ENCODE results near the gene UTY.

The UTY gene

GRCh38 chrY:13445566-13445965 is 34.3 kb downstream of the UTY start:
- no peak overlapping the region for H3K27ac ChIP-seq (ENCODE audit: low read depth, low read length, severe bottlenecking)
- H3K36me3 ChIP-seq (ENCODE audit: control insufficient read depth, insufficient read depth, low read length) = peaks cover 18% of the 10 kb centered on the region
- H3K9me3 ChIP-seq (ENCODE audit: control insufficient read depth, low read length) = no peaks in the 10 kb centered on the region
- no peak overlapping the region for H3K4me3 ChIP-seq (ENCODE audit: extremely low read depth, insufficient read depth, low read length, poor library complexity, severe bottlenecking)
- WGBS, 2 experiments (ENCODE audit: insufficient coverage in 2 of 2) = no CpG with 5 or more reads among the region's 1 CpG
- H3K4me1 ChIP-seq (ENCODE audit: control insufficient read depth, insufficient read depth, low read length, poor library complexity, severe bottlenecking) = peaks cover 6% of the 10 kb centered on the region

GRCh38 chrY:13443146-13443545 is 36.7 kb downstream of the UTY start:
- Histone ChIP-seq H3K4me1 (ENCODE audit: control insufficient read depth, insufficient read depth, low read length, poor library complexity, severe bottlenecking) (peaks cover 6% of the 10 kb centered on the region), H3K27ac (ENCODE audit: low read depth, low read length, severe bottlenecking) (peak overlapping the region; percentile 75), H3K4me3 (ENCODE audit: extremely low read depth, insufficient read depth, low read length, poor library complexity, severe bottlenecking) (no peak overlapping the region), H3K9me3 (ENCODE audit: control insufficient read depth, low read length) (no peaks in the 10 kb centered on the region), H3K36me3 (ENCODE audit: control insufficient read depth, insufficient read depth, low read length) (peaks cover 22% of the 10 kb centered on the region)
- 80 to 83% methylated on average over 1 to 2 of the region's 7 CpGs for WGBS, 2 experiments (ENCODE audit: insufficient coverage in 2 of 2)

DNA sequence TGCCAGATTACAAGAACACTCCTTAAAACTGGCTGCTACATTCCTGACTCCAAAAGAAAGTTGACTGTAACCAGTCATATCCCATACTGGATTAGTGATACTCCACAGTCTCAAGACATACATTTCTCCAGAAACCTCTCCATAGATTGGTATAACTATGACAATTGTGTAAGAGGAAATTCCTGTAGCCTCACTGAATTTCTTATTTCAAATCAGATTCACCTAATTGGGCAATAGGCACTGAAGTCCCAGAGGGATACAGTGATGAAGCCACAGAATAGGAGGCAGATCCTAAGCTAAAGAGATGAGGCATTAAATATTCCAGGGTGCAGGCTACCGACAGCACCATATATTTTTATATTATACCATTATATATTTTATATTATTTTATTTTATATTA is 39.0 kb downstream of the UTY start:
- WGBS, 2 experiments (ENCODE audit: insufficient coverage in 2 of 2) = no CpG with 5 or more reads among the region's 1 CpG
- H3K4me1 ChIP-seq (ENCODE audit: control insufficient read depth, insufficient read depth, low read length, poor library complexity, severe bottlenecking) = peaks cover 7% of the 10 kb centered on the region
- no peaks in the 10 kb centered on the region for H3K9me3 ChIP-seq (ENCODE audit: control insufficient read depth, low read length)
- H3K36me3 ChIP-seq (ENCODE audit: control insufficient read depth, insufficient read depth, low read length) = peaks cover 17% of the 10 kb centered on the region
- H3K27ac ChIP-seq (ENCODE audit: low read depth, low read length, severe bottlenecking) = no peak overlapping the region
- no peak overlapping the region for H3K4me3 ChIP-seq (ENCODE audit: extremely low read depth, insufficient read depth, low read length, poor library complexity, severe bottlenecking)

DNA sequence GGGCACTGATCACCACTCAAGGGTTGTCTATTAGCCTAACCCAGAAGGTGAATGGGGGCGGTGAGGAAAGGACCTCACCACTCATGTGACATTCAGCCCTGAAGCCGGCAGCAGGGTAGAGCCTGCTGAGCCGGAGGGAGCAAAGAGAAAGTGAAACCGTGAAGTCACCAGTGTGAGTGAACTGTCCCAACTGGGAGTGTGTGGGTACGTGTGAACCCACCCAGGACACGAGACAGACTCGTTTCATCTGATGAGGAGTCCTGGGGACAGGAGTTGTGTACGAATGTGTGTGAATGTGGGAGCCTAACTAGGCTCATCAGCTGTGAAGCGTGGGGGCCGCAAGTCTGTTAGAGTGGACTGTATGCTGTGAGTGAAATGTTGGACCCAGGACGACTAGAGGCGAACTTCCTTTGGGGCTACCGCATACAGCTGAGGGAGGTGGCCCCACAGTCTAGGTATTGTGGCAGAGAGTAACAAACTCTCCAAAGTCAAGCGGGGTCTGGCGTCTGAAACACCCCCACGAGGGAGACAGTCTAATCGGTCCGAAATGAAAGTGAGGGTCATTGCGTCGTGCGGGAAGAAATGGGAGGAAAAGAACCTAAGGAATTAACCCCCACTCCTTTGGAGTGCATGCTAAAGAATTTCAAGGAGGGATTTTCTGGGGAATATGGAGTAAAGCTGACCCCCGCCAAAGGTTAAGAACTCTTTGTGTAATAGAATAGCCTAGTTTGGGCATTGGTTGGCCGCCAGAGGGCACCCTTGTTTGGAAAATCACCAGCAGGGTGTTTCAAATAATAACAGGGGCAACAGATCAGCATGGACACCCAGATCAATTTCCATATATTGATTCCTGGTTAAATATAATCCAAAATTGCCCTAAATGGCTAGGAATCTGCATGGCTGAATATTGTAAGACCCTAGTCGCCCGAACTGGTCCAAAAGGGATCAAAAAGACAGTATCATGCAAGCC is 43.6 kb downstream of the UTY start:
- H3K27ac ChIP-seq (ENCODE audit: low read depth, low read length, severe bottlenecking) = peak overlapping the region; percentile 72
- H3K36me3 ChIP-seq (ENCODE audit: control insufficient read depth, insufficient read depth, low read length) = peaks cover 16% of the 10 kb centered on the region
- H3K4me3 ChIP-seq (ENCODE audit: extremely low read depth, insufficient read depth, low read length, poor library complexity, severe bottlenecking) = no peak overlapping the region
- 89 to 100% methylated on average over 2 to 7 of the region's 25 CpGs for WGBS, 2 experiments (ENCODE audit: insufficient coverage in 2 of 2)
- peaks cover 3% of the 10 kb centered on the region for H3K4me1 ChIP-seq (ENCODE audit: control insufficient read depth, insufficient read depth, low read length, poor library complexity, severe bottlenecking)
- H3K9me3 ChIP-seq (ENCODE audit: control insufficient read depth, low read length) = no peaks in the 10 kb centered on the region

- peaks cover under 1% of the 10 kb centered on the region for H3K9me3 ChIP-seq (ENCODE audit: control insufficient read depth, low read length)
- WGBS, 2 experiments (ENCODE audit: insufficient coverage in 2 of 2) = 95 to 96% methylated on average over 8 to 15 of the region's 22 CpGs
- H3K4me3 ChIP-seq (ENCODE audit: extremely low read depth, insufficient read depth, low read length, poor library complexity, severe bottlenecking) = no peak overlapping the region
- peaks cover 3% of the 10 kb centered on the region for H3K4me1 ChIP-seq (ENCODE audit: control insufficient read depth, insufficient read depth, low read length, poor library complexity, severe bottlenecking)
- peaks cover 18% of the 10 kb centered on the region for H3K36me3 ChIP-seq (ENCODE audit: control insufficient read depth, insufficient read depth, low read length)
- peak overlapping the region; percentile 72 for H3K27ac ChIP-seq (ENCODE audit: low read depth, low read length, severe bottlenecking)
Measured at GRCh38 chrY:13435206-13435967, 44.4 kb downstream of the UTY start.

GRCh38 chrY:13432293-13433025 is 47.4 kb downstream of the UTY start:
- 100% methylated on average over 1 of the region's 3 CpGs; no CpG with 5 or more reads in 1 of the 2 experiments for WGBS, 2 experiments (ENCODE audit: insufficient coverage in 2 of 2)
- no peak overlapping the region for H3K27ac ChIP-seq (ENCODE audit: low read depth, low read length, severe bottlenecking)
- H3K36me3 ChIP-seq (ENCODE audit: control insufficient read depth, insufficient read depth, low read length) = peaks cover 35% of the 10 kb centered on the region
- no peak overlapping the region for H3K4me3 ChIP-seq (ENCODE audit: extremely low read depth, insufficient read depth, low read length, poor library complexity, severe bottlenecking)
- H3K4me1 ChIP-seq (ENCODE audit: control insufficient read depth, insufficient read depth, low read length, poor library complexity, severe bottlenecking) = peaks cover 3% of the 10 kb centered on the region
- H3K9me3 ChIP-seq (ENCODE audit: control insufficient read depth, low read length) = peaks cover 4% of the 10 kb centered on the region

GRCh38 chrY:13429551-13429950 is 50.3 kb downstream of the UTY start:
- H3K27ac ChIP-seq (ENCODE audit: low read depth, low read length, severe bottlenecking) = no peak overlapping the region
- 87 to 89% methylated on average over 2 of the region's 3 CpGs for WGBS, 2 experiments (ENCODE audit: insufficient coverage in 2 of 2)
- H3K9me3 ChIP-seq (ENCODE audit: control insufficient read depth, low read length) = peaks cover 8% of the 10 kb centered on the region

DNA sequence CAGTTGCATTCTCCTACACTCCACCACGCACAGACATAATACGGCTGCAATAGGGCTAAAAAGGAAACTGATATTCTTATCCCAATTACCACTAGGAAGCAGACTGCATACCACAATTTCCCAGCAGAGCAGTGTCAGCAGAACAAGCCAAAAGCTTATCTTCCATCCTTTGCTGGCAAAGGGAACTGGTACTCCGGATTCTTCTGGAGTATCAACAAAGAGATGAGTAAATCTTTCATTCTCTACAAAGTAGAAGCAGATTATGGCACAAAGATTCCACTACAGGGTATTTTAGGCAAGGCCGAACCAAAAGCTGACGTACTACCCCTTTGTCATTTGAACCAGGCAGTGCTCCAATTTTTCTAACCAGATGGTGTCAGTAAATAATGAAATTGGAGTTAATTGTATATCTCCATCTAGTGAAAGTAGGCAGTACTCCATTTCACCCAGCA is 56.5 kb downstream of the UTY start:
- H3K9me3 ChIP-seq (ENCODE audit: control insufficient read depth, low read length) = peaks cover 4% of the 10 kb centered on the region
- no peaks in the 10 kb centered on the region for H3K4me1 ChIP-seq (ENCODE audit: control insufficient read depth, insufficient read depth, low read length, poor library complexity, severe bottlenecking)
- H3K27ac ChIP-seq (ENCODE audit: low read depth, low read length, severe bottlenecking) = no peak overlapping the region
- peaks cover 14% of the 10 kb centered on the region for H3K36me3 ChIP-seq (ENCODE audit: control insufficient read depth, insufficient read depth, low read length)
- no CpG with 5 or more reads among the region's 5 CpGs for WGBS, 2 experiments (ENCODE audit: insufficient coverage in 2 of 2)
- H3K4me3 ChIP-seq (ENCODE audit: extremely low read depth, insufficient read depth, low read length, poor library complexity, severe bottlenecking) = no peak overlapping the region

More at GRCh38 chrY:13429551-13429950, 50.3 kb downstream of the UTY start:
- Histone ChIP-seq H3K36me3 (ENCODE audit: control insufficient read depth, insufficient read depth, low read length) (peaks cover 39% of the 10 kb centered on the region), H3K4me1 (ENCODE audit: control insufficient read depth, insufficient read depth, low read length, poor library complexity, severe bottlenecking) (no peaks in the 10 kb centered on the region), H3K4me3 (ENCODE audit: extremely low read depth, insufficient read depth, low read length, poor library complexity, severe bottlenecking) (no peak overlapping the region)

GRCh38 chrY:13416869-13417661 is 62.8 kb downstream of the UTY start:
- H3K36me3 ChIP-seq (ENCODE audit: control insufficient read depth, insufficient read depth, low read length) = peaks cover 3% of the 10 kb centered on the region
- no peak overlapping the region for H3K27ac ChIP-seq (ENCODE audit: low read depth, low read length, severe bottlenecking)
- no peak overlapping the region for H3K4me3 ChIP-seq (ENCODE audit: extremely low read depth, insufficient read depth, low read length, poor library complexity, severe bottlenecking)
- no peaks in the 10 kb centered on the region for H3K9me3 ChIP-seq (ENCODE audit: control insufficient read depth, low read length)
- no peaks in the 10 kb centered on the region for H3K4me1 ChIP-seq (ENCODE audit: control insufficient read depth, insufficient read depth, low read length, poor library complexity, severe bottlenecking)
- 91 to 93% methylated on average over 2 to 3 of the region's 6 CpGs for WGBS, 2 experiments (ENCODE audit: insufficient coverage in 2 of 2)

DNA sequence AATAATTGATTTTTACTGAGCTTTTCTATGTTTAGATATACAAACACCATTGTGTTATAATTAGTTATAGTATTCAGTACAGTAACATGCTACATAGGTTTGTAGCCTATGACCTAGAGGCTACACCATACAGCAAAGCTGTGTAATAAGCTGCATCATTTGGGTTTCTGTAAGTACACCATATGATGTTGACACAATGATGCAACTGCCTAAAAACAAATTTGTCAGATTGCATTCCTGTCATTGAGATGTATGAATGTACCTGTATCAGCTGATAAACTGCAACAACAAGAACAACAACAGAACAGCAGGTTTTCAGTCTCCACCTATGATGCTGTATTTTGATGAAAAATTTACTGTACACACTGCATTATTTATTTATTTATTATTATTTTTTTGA is 64.3 kb downstream of the UTY start:
- no peaks in the 10 kb centered on the region for H3K9me3 ChIP-seq (ENCODE audit: control insufficient read depth, low read length)
- H3K36me3 ChIP-seq (ENCODE audit: control insufficient read depth, insufficient read depth, low read length) = peaks cover 13% of the 10 kb centered on the region
- no peak overlapping the region for H3K27ac ChIP-seq (ENCODE audit: low read depth, low read length, severe bottlenecking)
- H3K4me3 ChIP-seq (ENCODE audit: extremely low read depth, insufficient read depth, low read length, poor library complexity, severe bottlenecking) = no peak overlapping the region
- H3K4me1 ChIP-seq (ENCODE audit: control insufficient read depth, insufficient read depth, low read length, poor library complexity, severe bottlenecking) = no peaks in the 10 kb centered on the region

Measured in mesodermal cell (in vitro differentiated cells).